Uterus (tissue), 2 donors: Measurements from ENCODE around the gene PCBP2.
"Not testable (repeated sequence)": the region's sequence is repeated elsewhere in the genome, so short reads cannot be mapped to it uniquely, and the experiment has no call there.

Experiments
- POLR2A ChIP-seq, 2 donors: fragments of 450-650 bp; IDR thresholded peaks; one replicate each; pipeline ENCODE4 v1.6.1; 2016; ENCODE audit warnings: antibody characterized with exemption in 2 of 2, mild to moderate bottlenecking in 1 of 2, moderate library complexity in 1 of 2
- TF ChIP-seq, protein P1 (sequence below), 4 experiments: fragments of 200-600 bp in 2 of 4; fragments of 450-650 bp in 2 of 4; sonication (generic) in 2 of 4; IDR thresholded peaks; one replicate each; pipeline ENCODE4 v1.5.1; 2016 to 2019; ENCODE audit warnings: antibody characterized with exemption in 4 of 4, mild to moderate bottlenecking in 2 of 4, moderate library complexity in 1 of 4

- TF ChIP-seq, protein P1, sequence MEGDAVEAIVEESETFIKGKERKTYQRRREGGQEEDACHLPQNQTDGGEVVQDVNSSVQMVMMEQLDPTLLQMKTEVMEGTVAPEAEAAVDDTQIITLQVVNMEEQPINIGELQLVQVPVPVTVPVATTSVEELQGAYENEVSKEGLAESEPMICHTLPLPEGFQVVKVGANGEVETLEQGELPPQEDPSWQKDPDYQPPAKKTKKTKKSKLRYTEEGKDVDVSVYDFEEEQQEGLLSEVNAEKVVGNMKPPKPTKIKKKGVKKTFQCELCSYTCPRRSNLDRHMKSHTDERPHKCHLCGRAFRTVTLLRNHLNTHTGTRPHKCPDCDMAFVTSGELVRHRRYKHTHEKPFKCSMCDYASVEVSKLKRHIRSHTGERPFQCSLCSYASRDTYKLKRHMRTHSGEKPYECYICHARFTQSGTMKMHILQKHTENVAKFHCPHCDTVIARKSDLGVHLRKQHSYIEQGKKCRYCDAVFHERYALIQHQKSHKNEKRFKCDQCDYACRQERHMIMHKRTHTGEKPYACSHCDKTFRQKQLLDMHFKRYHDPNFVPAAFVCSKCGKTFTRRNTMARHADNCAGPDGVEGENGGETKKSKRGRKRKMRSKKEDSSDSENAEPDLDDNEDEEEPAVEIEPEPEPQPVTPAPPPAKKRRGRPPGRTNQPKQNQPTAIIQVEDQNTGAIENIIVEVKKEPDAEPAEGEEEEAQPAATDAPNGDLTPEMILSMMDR (IDR thresholded peaks at IDR 0.05), result not testable (repeated sequence)
- TF ChIP-seq POLR2A (IDR thresholded peaks at IDR 0.05), result not testable (repeated sequence)
These were observed 7.1 kb upstream of the PCBP2 start for GRCh38 chr12:53444593-53445325.
